Naive B cell (primary cell): ENCODE results near the gene ATP6V1G3. TPM values are rescaled to one million over a fixed set of nuclear protein-coding genes. Genes with fewer than 3 reads are reported as not detected.

ENCODE experiments used
- ATAC-seq, 2 donors: fragments of 150-1000 bp; cut with Tn5 transposase; 2 replicates each; pipeline ENCODE4 v1.10.0; 2021; ENCODE audit warnings: low read depth in 2 of 2, mild to moderate bottlenecking in 2 of 2, moderate library complexity in 2 of 2
- DNase-seq: peaks from one replicate; pipeline ENCODE4 v3.0.0; 2022
- H3K27ac Mint-ChIP-seq, 6 donors: one replicate each; pipeline ENCODE4 v1.8.0; 2020 to 2022; ENCODE audit warnings: mild to moderate bottlenecking in 6 of 6, mixed read lengths in 6 of 6, moderate library complexity in 5 of 6, inconsistent platforms in 2 of 6
- H3K27me3 Mint-ChIP-seq, 3 donors: one replicate each; pipeline ENCODE4 v1.8.0; 2021 to 2022; ENCODE audit warnings: mixed read lengths in 3 of 3, mild to moderate bottlenecking in 1 of 3
- H3K36me3 Mint-ChIP-seq, 2 donors: one replicate each; pipeline ENCODE4 v1.8.0; 2020 to 2022; ENCODE audit warnings: mixed read lengths in 2 of 2, inconsistent platforms in 1 of 2, mild to moderate bottlenecking in 1 of 2
- H3K4me1 Mint-ChIP-seq, 3 donors: one replicate each; pipeline ENCODE4 v1.8.0; 2020 to 2022; ENCODE audit warnings: mixed read lengths in 3 of 3, inconsistent platforms in 1 of 3, mild to moderate bottlenecking in 1 of 3, moderate library complexity in 1 of 3
- H3K4me3 Mint-ChIP-seq, 8 donors: one replicate each; pipeline ENCODE4 v1.8.0; 2020 to 2022; ENCODE audit warnings: mild to moderate bottlenecking in 8 of 8, mixed read lengths in 8 of 8, moderate library complexity in 8 of 8, inconsistent platforms in 2 of 8
- H3K9me3 Mint-ChIP-seq, 7 donors: one replicate each; pipeline ENCODE4 v1.8.0; 2020 to 2022; ENCODE audit warnings: mixed read lengths in 7 of 7, mild to moderate bottlenecking in 5 of 7, inconsistent platforms in 2 of 7, moderate library complexity in 1 of 7
- polyA plus RNA-seq, 6 donors: library from polyadenylated mRNA; unstranded; fragments of 300-500 nt; fragmentation: Illumina TruSeq; gene quantifications; one replicate each; pipeline ENCODE4 v1.2.3, GENCODE V29; 2021; ENCODE audit warnings: low read depth in 6 of 6

The ATP6V1G3 gene
- polyA plus RNA-seq, 6 donors from 2014 or later, result not detected

GRCh38 chr1:198558402-198558801 is 17.9 kb upstream of the ATP6V1G3 start:
- Mint-ChIP-seq H3K27ac (no peak overlapping the region), H3K4me1 (peaks cover 36 to 46% (median 42%) of the 10 kb centered on the region in 3 donors)
- ATAC-seq, result no peak

GRCh38 chr1:198556971-198557370 is 16.5 kb upstream of the ATP6V1G3 start:
- peaks cover 47 to 59% (median 49%) of the 10 kb centered on the region in 3 donors for H3K4me1 Mint-ChIP-seq
- H3K27me3 Mint-ChIP-seq, result no peaks in the 10 kb centered on the region
- DNase-seq (peak; percentile 77), ATAC-seq (peak; percentile 97)
- peak overlapping the region; percentile 2 to 81 (median 38) for H3K27ac Mint-ChIP-seq
- peaks cover 0 to 6% (median 2%) of the 10 kb centered on the region in 7 donors for H3K9me3 Mint-ChIP-seq
- H3K4me3 Mint-ChIP-seq, result peak overlapping the region; percentile 37 to 72 (median 63)
- H3K36me3 Mint-ChIP-seq, result no peaks in the 10 kb centered on the region

More at GRCh38 chr1:198558402-198558801, 17.9 kb upstream of the ATP6V1G3 start:
- no peak overlapping the region for H3K4me3 Mint-ChIP-seq
- H3K27me3 Mint-ChIP-seq, result no peaks in the 10 kb centered on the region
- H3K36me3 Mint-ChIP-seq, result no peaks in the 10 kb centered on the region
- no peak for DNase-seq
- peaks cover 0 to 7% (median 2%) of the 10 kb centered on the region in 7 donors for H3K9me3 Mint-ChIP-seq

- Mint-ChIP-seq H3K27me3 (no peaks in the 10 kb centered on the region), H3K4me3 (peak overlapping the region in 1 of 8 donors; percentile 47), H3K36me3 (no peaks in the 10 kb centered on the region), H3K9me3 (peaks cover 0 to 6% (median 2%) of the 10 kb centered on the region in 7 donors), H3K27ac (peak overlapping the region in 5 of 6 donors; percentile 64 to 96 (median 90)), H3K4me1 (peaks cover 66 to 82% (median 70%) of the 10 kb centered on the region in 3 donors)
- ATAC-seq (no peak), DNase-seq (no peak)
Observed at GRCh38 chr1:198552668-198553416, 12.4 kb upstream of the ATP6V1G3 start.

- no peak for ATAC-seq
- DNase-seq, result no peak
- no peaks in the 10 kb centered on the region for H3K27me3 Mint-ChIP-seq
- peaks cover 56 to 71% (median 64%) of the 10 kb centered on the region in 3 donors for H3K4me1 Mint-ChIP-seq
- peak overlapping the region in 3 of 6 donors; percentile 85 to 86 (median 85) for H3K27ac Mint-ChIP-seq
- H3K4me3 Mint-ChIP-seq, result no peak overlapping the region
- peaks cover 0 to 12% of the 10 kb centered on the region in 2 donors for H3K36me3 Mint-ChIP-seq
- H3K9me3 Mint-ChIP-seq, result peaks cover 0 to 12% (median 6%) of the 10 kb centered on the region in 7 donors
Observed at GRCh38 chr1:198550941-198551524, 10.6 kb upstream of the ATP6V1G3 start.

DNA sequence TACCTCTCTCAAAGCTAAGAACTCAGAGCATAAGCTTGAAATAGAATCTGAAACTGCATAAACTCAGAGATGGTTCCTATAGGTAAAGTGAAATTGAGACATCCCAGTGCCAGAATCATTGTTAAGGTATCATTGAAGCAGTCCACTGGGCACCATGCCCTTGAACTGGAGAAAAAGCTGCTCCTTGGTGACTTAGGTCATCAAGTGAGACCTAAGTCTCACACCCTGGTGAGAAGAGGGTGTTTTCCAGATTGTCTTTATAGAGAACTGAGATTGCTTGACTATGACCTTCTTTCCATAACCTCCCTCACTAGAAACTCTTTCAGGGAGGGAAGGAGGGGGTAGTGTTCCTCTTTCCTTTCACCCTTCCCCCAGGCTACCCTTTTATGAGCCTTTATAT is 9.4 kb upstream of the ATP6V1G3 start:
- peak; percentile 58 for DNase-seq
- Mint-ChIP-seq H3K27me3 (no peaks in the 10 kb centered on the region), H3K27ac (peak overlapping the region; percentile 71 to 91 (median 78)), H3K36me3 (peaks cover 0 to 12% of the 10 kb centered on the region in 2 donors), H3K4me1 (peaks cover 50 to 66% (median 59%) of the 10 kb centered on the region in 3 donors), H3K4me3 (peak overlapping the region in 4 of 8 donors; percentile 12 to 65 (median 44)), H3K9me3 (peaks cover 3 to 12% (median 6%) of the 10 kb centered on the region in 7 donors)
- peak; percentile 94 to 95 for ATAC-seq

DNA sequence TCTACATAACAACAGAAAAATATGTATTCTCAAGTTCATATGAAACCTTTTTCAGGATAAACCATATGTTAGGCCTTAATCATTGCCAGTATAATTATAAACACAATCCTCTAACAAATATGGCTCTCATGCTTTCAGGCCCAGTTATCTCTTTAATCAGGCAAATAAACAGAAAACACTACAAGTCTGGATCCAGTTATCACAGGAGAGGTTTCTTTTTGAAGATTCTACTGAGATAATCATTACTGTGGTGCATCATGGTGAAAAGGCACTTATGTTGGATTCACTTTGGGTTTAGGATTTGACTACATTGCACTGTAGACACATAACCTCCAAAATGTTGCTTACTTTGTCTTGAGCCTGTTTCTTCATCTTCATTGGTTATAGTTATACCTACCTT is 8.4 kb upstream of the ATP6V1G3 start:
- Mint-ChIP-seq H3K27ac (peak overlapping the region in 3 of 6 donors; percentile 15 to 72 (median 71)), H3K4me3 (no peak overlapping the region), H3K27me3 (no peaks in the 10 kb centered on the region), H3K9me3 (peaks cover 3 to 12% (median 6%) of the 10 kb centered on the region in 7 donors), H3K36me3 (peaks cover 0 to 12% of the 10 kb centered on the region in 2 donors), H3K4me1 (peaks cover 46 to 62% (median 51%) of the 10 kb centered on the region in 3 donors)
- no peak for ATAC-seq
- no peak for DNase-seq

- H3K9me3 Mint-ChIP-seq, result peaks cover 3 to 12% (median 6%) of the 10 kb centered on the region in 7 donors
- no peak overlapping the region for H3K4me3 Mint-ChIP-seq
- peaks cover 0 to 12% of the 10 kb centered on the region in 2 donors for H3K36me3 Mint-ChIP-seq
- H3K27ac Mint-ChIP-seq, result peak overlapping the region in 4 of 6 donors; percentile 22 to 87 (median 70)
- no peaks in the 10 kb centered on the region for H3K27me3 Mint-ChIP-seq
- ATAC-seq (no peak), DNase-seq (no peak)
- H3K4me1 Mint-ChIP-seq, result peaks cover 36 to 58% (median 55%) of the 10 kb centered on the region in 3 donors
Observed at GRCh38 chr1:198545156-198545555, 4.7 kb upstream of the ATP6V1G3 start.

GRCh38 chr1:198544265-198544664 is 3.8 kb upstream of the ATP6V1G3 start:
- no peak for ATAC-seq
- DNase-seq, result no peak
- H3K36me3 Mint-ChIP-seq, result peaks cover 0 to 12% of the 10 kb centered on the region in 2 donors
- H3K27me3 Mint-ChIP-seq, result no peaks in the 10 kb centered on the region
- H3K27ac Mint-ChIP-seq, result peak overlapping the region in 5 of 6 donors; percentile 11 to 95 (median 93)
- H3K4me1 Mint-ChIP-seq, result peaks cover 35 to 57% (median 55%) of the 10 kb centered on the region in 3 donors
- H3K4me3 Mint-ChIP-seq, result peak overlapping the region in 5 of 8 donors; percentile 35 to 75 (median 53)
- peaks cover 3 to 12% (median 6%) of the 10 kb centered on the region in 7 donors for H3K9me3 Mint-ChIP-seq

- Mint-ChIP-seq H3K9me3 (peaks cover 3 to 12% (median 6%) of the 10 kb centered on the region in 7 donors), H3K27ac (peak overlapping the region; percentile 84 to 98 (median 94)), H3K4me3 (peak overlapping the region; percentile 28 to 76 (median 73)), H3K36me3 (peaks cover 0 to 12% of the 10 kb centered on the region in 2 donors), H3K4me1 (peaks cover 37 to 57% (median 55%) of the 10 kb centered on the region in 3 donors), H3K27me3 (no peaks in the 10 kb centered on the region)
- peak; percentile 63 for DNase-seq
- peak; percentile 96 for ATAC-seq
Observed at GRCh38 chr1:198543670-198544260, 3.3 kb upstream of the ATP6V1G3 start.

DNA sequence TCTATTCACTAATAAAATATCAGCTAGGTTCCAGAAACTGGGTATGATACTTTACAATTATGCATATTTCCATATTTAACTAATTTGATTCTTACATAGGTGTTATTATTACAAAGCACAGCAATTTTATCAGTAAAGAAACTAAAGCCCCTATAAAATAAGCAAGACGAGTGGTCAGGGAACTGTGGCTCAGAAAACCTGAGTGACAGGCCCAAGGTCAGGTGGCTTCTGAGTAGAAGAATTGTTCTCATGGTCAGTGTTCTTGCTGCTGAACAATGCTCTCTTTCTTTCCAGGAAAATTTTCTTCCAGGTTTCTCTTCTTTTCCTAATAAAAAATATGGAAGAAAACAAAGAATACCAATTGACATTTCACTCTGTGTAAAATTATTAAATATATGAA is 2.2 kb upstream of the ATP6V1G3 start:
- Mint-ChIP-seq H3K9me3 (peaks cover 3 to 12% (median 6%) of the 10 kb centered on the region in 7 donors), H3K4me3 (peak overlapping the region in 4 of 8 donors; percentile 6 to 55 (median 34)), H3K36me3 (peaks cover 0 to 12% of the 10 kb centered on the region in 2 donors), H3K27me3 (no peaks in the 10 kb centered on the region), H3K27ac (peak overlapping the region in 3 of 6 donors; percentile 12 to 60 (median 60)), H3K4me1 (peaks cover 33 to 65% (median 63%) of the 10 kb centered on the region in 3 donors)
- DNase-seq (no peak), ATAC-seq (no peak)

GRCh38 chr1:198541737-198542136 is 1.3 kb upstream of the ATP6V1G3 start:
- Mint-ChIP-seq H3K27ac (peak overlapping the region in 5 of 6 donors; percentile 22 to 60 (median 47)), H3K9me3 (peaks cover 0 to 4% (median 3%) of the 10 kb centered on the region in 7 donors), H3K4me3 (peak overlapping the region in 2 of 8 donors; percentile 30 to 55), H3K4me1 (peaks cover 38 to 70% (median 65%) of the 10 kb centered on the region in 3 donors), H3K36me3 (peaks cover 0 to 6% of the 10 kb centered on the region in 2 donors), H3K27me3 (no peaks in the 10 kb centered on the region)
- no peak for ATAC-seq
- DNase-seq, result no peak

DNA sequence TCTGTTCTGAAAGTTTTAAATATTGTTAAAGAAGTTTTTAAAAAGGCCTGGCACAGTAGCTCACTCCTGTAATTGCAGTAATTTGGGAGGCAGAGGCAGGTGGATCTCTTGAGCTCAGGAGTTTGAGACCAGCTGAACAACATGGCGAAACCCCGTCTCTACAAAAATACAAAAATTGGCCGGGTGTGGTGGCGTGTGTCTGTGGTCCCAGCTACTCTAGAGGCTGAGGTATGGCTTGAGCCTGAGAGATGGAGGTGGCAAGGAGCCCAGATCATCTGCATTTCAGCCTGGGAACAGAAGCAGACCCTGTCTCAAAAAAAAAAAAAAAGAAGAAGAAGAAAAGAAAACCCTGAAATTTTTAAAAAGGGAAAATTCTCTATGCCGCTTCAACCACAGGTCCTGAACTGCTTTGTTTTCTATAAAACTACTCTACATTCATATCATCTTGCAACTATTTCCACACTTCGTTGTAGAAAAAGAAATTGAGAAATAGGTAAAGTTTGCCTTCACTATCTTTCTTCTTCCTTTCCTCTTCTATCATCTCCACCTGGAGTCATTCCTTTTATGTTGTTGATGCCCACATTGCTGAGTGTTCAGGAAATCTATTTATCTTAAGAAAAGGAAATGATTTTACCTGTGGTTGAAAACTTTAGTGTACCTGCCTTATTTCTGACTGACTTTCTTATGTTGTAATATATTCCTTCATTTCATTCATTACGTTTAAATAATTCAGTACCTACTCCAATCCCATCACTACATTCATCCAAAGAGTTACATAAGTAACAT is 1.7 kb downstream of the ATP6V1G3 start:
- DNase-seq (no peak), ATAC-seq (peak; percentile 20 to 31)
- Mint-ChIP-seq H3K36me3 (no peaks in the 10 kb centered on the region), H3K4me1 (peaks cover 52 to 84% (median 79%) of the 10 kb centered on the region in 3 donors), H3K9me3 (no peaks in the 10 kb centered on the region), H3K27me3 (no peaks in the 10 kb centered on the region), H3K4me3 (peak overlapping the region; percentile 40 to 79 (median 56)), H3K27ac (peak overlapping the region; percentile 41 to 92 (median 87))
